CD8-positive, alpha-beta memory T cell (primary cell): ENCODE measurements around the gene PPP6R3. TPM values are rescaled to one million over a fixed set of nuclear protein-coding genes. Genes with fewer than 3 reads are reported as not detected.

Experiments
- CTCF ChIA-PET: fragments of 350-600 bp; sonication (Branson Sonifier 250); formaldehyde crosslinking; loops from one replicate; lab custom pipeline; 2021; ENCODE audit warnings: antibody characterized with exemption; lab: Charles Lee
- POLR2A ChIA-PET: fragments of 350-600 bp; sonication (Branson Sonifier 250); formaldehyde crosslinking; loops from one replicate; lab custom pipeline; 2021; ENCODE audit warnings: antibody characterized with exemption; lab: Charles Lee
- DNase-seq, 5 donors: peaks; one replicate each; pipeline versions ENCODE4 v3.0.0 to v3.0.0-alpha.2; 2020 to 2022; ENCODE audit warnings: mixed read lengths in 1 of 5
- H3K27ac ChIP-seq: one replicate; pipeline ENCODE4 v1.7.0; 2013; ENCODE audit warnings: low read depth, mild to moderate bottlenecking, low read length, moderate library complexity
- H3K27me3 ChIP-seq: 2 replicates; pipeline ENCODE4 v1.7.0; 2013; ENCODE audit warnings: low read length, mild to moderate bottlenecking; ENCODE audit not compliant: insufficient read depth, poor library complexity, severe bottlenecking
- H3K36me3 ChIP-seq: 2 replicates; pipeline ENCODE4 v1.7.0; 2013; ENCODE audit warnings: mild to moderate bottlenecking, low read length, moderate library complexity; ENCODE audit not compliant: insufficient read depth
- H3K4me1 ChIP-seq: 2 replicates; pipeline ENCODE4 v1.7.0; 2013; ENCODE audit warnings: mild to moderate bottlenecking, low read length, moderate library complexity; ENCODE audit not compliant: insufficient read depth
- H3K4me3 ChIP-seq: 2 replicates; pipeline ENCODE4 v1.7.0; 2013; ENCODE audit warnings: mild to moderate bottlenecking, low read length
- H3K9me3 ChIP-seq: 2 replicates; pipeline ENCODE4 v1.7.0; 2013; ENCODE audit warnings: mild to moderate bottlenecking, low read length
- H3K27ac Mint-ChIP-seq, 8 donors: one replicate each; pipeline ENCODE4 v1.8.0; 2020 to 2021; ENCODE audit warnings: mixed read lengths in 8 of 8, mild to moderate bottlenecking in 6 of 8, inconsistent platforms in 3 of 8, moderate library complexity in 3 of 8
- H3K27me3 Mint-ChIP-seq, 2 donors: one replicate each; pipeline ENCODE4 v1.8.0; 2020 to 2021; ENCODE audit warnings: mixed read lengths in 2 of 2, mild to moderate bottlenecking in 1 of 2, moderate library complexity in 1 of 2
- H3K36me3 Mint-ChIP-seq, 3 donors: one replicate each; pipeline ENCODE4 v1.8.0; 2020 to 2021; ENCODE audit warnings: mixed read lengths in 3 of 3, inconsistent platforms in 1 of 3, mild to moderate bottlenecking in 1 of 3
- H3K4me1 Mint-ChIP-seq, 3 donors: one replicate each; pipeline ENCODE4 v1.8.0; 2020 to 2021; ENCODE audit warnings: mixed read lengths in 3 of 3, inconsistent platforms in 1 of 3, mild to moderate bottlenecking in 1 of 3
- H3K4me3 Mint-ChIP-seq, 7 donors: one replicate each; pipeline ENCODE4 v1.8.0; 2020 to 2021; ENCODE audit warnings: mixed read lengths in 7 of 7, mild to moderate bottlenecking in 6 of 7, moderate library complexity in 4 of 7, inconsistent platforms in 2 of 7
- H3K9me3 Mint-ChIP-seq, 5 donors: one replicate each; pipeline ENCODE4 v1.8.0; 2020 to 2022; ENCODE audit warnings: mixed read lengths in 5 of 5, mild to moderate bottlenecking in 3 of 5, moderate library complexity in 2 of 5, inconsistent platforms in 1 of 5
- polyA plus RNA-seq: library from polyadenylated mRNA; unstranded; fragments of 300-500 nt; fragmentation: Illumina TruSeq; gene quantifications from one replicate; pipeline ENCODE4 v1.2.3, GENCODE V29; 2021
- total RNA-seq, 2 experiments: library from RNA; stranded (reverse); gene quantifications; one replicate each; pipeline ENCODE4 v1.2.3, GENCODE V29; 2021

PPP6R3 gene
- total and polyA plus RNA-seq, 3 experiments from 2014 or later, result 49.3 to 119 (median 118) TPM

GRCh38 chr11:68546555-68546954 lies 86.0 kb downstream of the PPP6R3 start:
- no peak overlapping the region for H3K4me3 ChIP-seq
- no peak overlapping the region for H3K27ac ChIP-seq
- Mint-ChIP-seq H3K4me3 (no peak overlapping the region), H3K4me1 (peaks cover 65 to 91% (median 86%) of the 10 kb centered on the region in 3 donors), H3K27ac (peak overlapping the region in 7 of 8 donors; percentile 4 to 78 (median 17)), H3K9me3 (no peaks in the 10 kb centered on the region), H3K27me3 (peaks cover 0 to 2% of the 10 kb centered on the region in 2 donors), H3K36me3 (peaks cover 0 to 88% (median 22%) of the 10 kb centered on the region in 3 donors)
- H3K27me3 ChIP-seq, result no peaks in the 10 kb centered on the region
- peaks cover 23% of the 10 kb centered on the region for H3K36me3 ChIP-seq
- DNase-seq, result no peak
- CTCF ChIA-PET, result no interaction called here
- peaks cover 51% of the 10 kb centered on the region for H3K4me1 ChIP-seq
- no peaks in the 10 kb centered on the region for H3K9me3 ChIP-seq
- POLR2A ChIA-PET, result no interaction called here

GRCh38 chr11:68549789-68550484 lies 89.4 kb downstream of the PPP6R3 start:
- H3K36me3 Mint-ChIP-seq, result peaks cover 0 to 91% (median 24%) of the 10 kb centered on the region in 3 donors
- DNase-seq, result no peak
- H3K9me3 ChIP-seq, result no peaks in the 10 kb centered on the region
- peak overlapping the region in 6 of 7 donors; percentile 16 to 75 (median 38) for H3K4me3 Mint-ChIP-seq
- H3K4me3 ChIP-seq, result no peak overlapping the region
- peaks cover 45% of the 10 kb centered on the region for H3K4me1 ChIP-seq
- peaks cover 34% of the 10 kb centered on the region for H3K36me3 ChIP-seq
- CTCF ChIA-PET, result no interaction called here
- H3K27ac Mint-ChIP-seq, result peak overlapping the region; percentile 23 to 88 (median 74)
- POLR2A ChIA-PET, result no interaction called here
- H3K4me1 Mint-ChIP-seq, result peaks cover 55 to 86% (median 83%) of the 10 kb centered on the region in 3 donors
- H3K27me3 ChIP-seq, result no peaks in the 10 kb centered on the region
- no peak overlapping the region for H3K27ac ChIP-seq
- H3K27me3 Mint-ChIP-seq, result peaks cover 0 to 2% of the 10 kb centered on the region in 2 donors
- H3K9me3 Mint-ChIP-seq, result no peaks in the 10 kb centered on the region

- no peak overlapping the region for H3K27ac ChIP-seq
- peak in 1 of 5 donors; percentile 21 for DNase-seq
Measured at GRCh38 chr11:68550485-68550817, 89.9 kb downstream of the PPP6R3 start.

GRCh38 chr11:68551223-68551622 lies 90.7 kb downstream of the PPP6R3 start:
- CTCF ChIA-PET, result no interaction called here
- no peak overlapping the region for H3K4me3 ChIP-seq
- H3K4me1 ChIP-seq, result peaks cover 39% of the 10 kb centered on the region
- POLR2A ChIA-PET, result no interaction called here
- Mint-ChIP-seq H3K9me3 (no peaks in the 10 kb centered on the region), H3K4me1 (peaks cover 54 to 83% (median 83%) of the 10 kb centered on the region in 3 donors), H3K4me3 (peak overlapping the region in 1 of 7 donors; percentile 59), H3K27me3 (peaks cover 0 to 2% of the 10 kb centered on the region in 2 donors), H3K36me3 (peaks cover 0 to 90% (median 21%) of the 10 kb centered on the region in 3 donors), H3K27ac (peak overlapping the region in 7 of 8 donors; percentile 14 to 88 (median 39))
- H3K36me3 ChIP-seq, result peaks cover 34% of the 10 kb centered on the region
- H3K27me3 ChIP-seq, result no peaks in the 10 kb centered on the region
- DNase-seq, result no peak
- H3K9me3 ChIP-seq, result no peaks in the 10 kb centered on the region
- H3K27ac ChIP-seq, result no peak overlapping the region

More at GRCh38 chr11:68550485-68550817, 89.9 kb downstream of the PPP6R3 start:
- Histone ChIP-seq H3K9me3 (no peaks in the 10 kb centered on the region), H3K4me1 (peaks cover 42% of the 10 kb centered on the region), H3K36me3 (peaks cover 34% of the 10 kb centered on the region), H3K4me3 (no peak overlapping the region), H3K27me3 (no peaks in the 10 kb centered on the region)
- H3K4me1 Mint-ChIP-seq, result peaks cover 56 to 85% (median 83%) of the 10 kb centered on the region in 3 donors
- peaks cover 0 to 2% of the 10 kb centered on the region in 2 donors for H3K27me3 Mint-ChIP-seq
- H3K9me3 Mint-ChIP-seq, result no peaks in the 10 kb centered on the region
- peak overlapping the region; percentile 23 to 88 (median 74) for H3K27ac Mint-ChIP-seq
- POLR2A ChIA-PET, result no interaction called here
- CTCF ChIA-PET, result no interaction called here
- peaks cover 0 to 91% (median 24%) of the 10 kb centered on the region in 3 donors for H3K36me3 Mint-ChIP-seq
- H3K4me3 Mint-ChIP-seq, result peak overlapping the region in 6 of 7 donors; percentile 16 to 65 (median 33)

GRCh38 chr11:68551777-68552176 lies 91.2 kb downstream of the PPP6R3 start:
- Mint-ChIP-seq H3K27me3 (peaks cover 0 to 2% of the 10 kb centered on the region in 2 donors), H3K36me3 (peaks cover 0 to 88% (median 19%) of the 10 kb centered on the region in 3 donors), H3K4me1 (peaks cover 49 to 77% (median 77%) of the 10 kb centered on the region in 3 donors), H3K9me3 (no peaks in the 10 kb centered on the region), H3K27ac (peak overlapping the region in 4 of 8 donors; percentile 42 to 83 (median 57)), H3K4me3 (no peak overlapping the region)
- H3K36me3 ChIP-seq, result peaks cover 34% of the 10 kb centered on the region
- H3K4me3 ChIP-seq, result no peak overlapping the region
- no peaks in the 10 kb centered on the region for H3K27me3 ChIP-seq
- H3K27ac ChIP-seq, result no peak overlapping the region
- ChIA-PET CTCF (no interaction called here), POLR2A (no interaction called here)
- DNase-seq, result no peak
- peaks cover 34% of the 10 kb centered on the region for H3K4me1 ChIP-seq
- no peaks in the 10 kb centered on the region for H3K9me3 ChIP-seq

- no peaks in the 10 kb centered on the region for H3K9me3 ChIP-seq
- H3K4me1 Mint-ChIP-seq, result peaks cover 45 to 72% (median 69%) of the 10 kb centered on the region in 3 donors
- no peak overlapping the region for H3K27ac ChIP-seq
- peaks cover 29% of the 10 kb centered on the region for H3K4me1 ChIP-seq
- H3K27ac Mint-ChIP-seq, result peak overlapping the region in 2 of 8 donors; percentile 42 to 43
- H3K27me3 Mint-ChIP-seq, result peaks cover 0 to 2% of the 10 kb centered on the region in 2 donors
- no peak overlapping the region for H3K4me3 ChIP-seq
- H3K36me3 Mint-ChIP-seq, result peaks cover 0 to 86% (median 20%) of the 10 kb centered on the region in 3 donors
- no peaks in the 10 kb centered on the region for H3K9me3 Mint-ChIP-seq
- H3K27me3 ChIP-seq, result no peaks in the 10 kb centered on the region
- CTCF ChIA-PET, result no interaction called here
- no peak for DNase-seq
- POLR2A ChIA-PET, result no interaction called here
- H3K4me3 Mint-ChIP-seq, result no peak overlapping the region
- peaks cover 34% of the 10 kb centered on the region for H3K36me3 ChIP-seq
Measured at GRCh38 chr11:68552542-68552941, 92.0 kb downstream of the PPP6R3 start.

GRCh38 chr11:68560216-68560615 lies 99.7 kb downstream of the PPP6R3 start:
- Mint-ChIP-seq H3K27ac (peak overlapping the region in 1 of 8 donors; percentile 23), H3K4me3 (no peak overlapping the region), H3K27me3 (no peaks in the 10 kb centered on the region), H3K4me1 (peaks cover 6 to 29% (median 28%) of the 10 kb centered on the region in 3 donors), H3K9me3 (no peaks in the 10 kb centered on the region), H3K36me3 (peaks cover 0 to 85% (median 22%) of the 10 kb centered on the region in 3 donors)
- POLR2A ChIA-PET, result no interaction called here
- peaks cover 28% of the 10 kb centered on the region for H3K36me3 ChIP-seq
- no peaks in the 10 kb centered on the region for H3K4me1 ChIP-seq
- no peak overlapping the region for H3K27ac ChIP-seq
- CTCF ChIA-PET, result no interaction called here
- no peaks in the 10 kb centered on the region for H3K9me3 ChIP-seq
- H3K27me3 ChIP-seq, result no peaks in the 10 kb centered on the region
- no peak overlapping the region for H3K4me3 ChIP-seq
- no peak for DNase-seq

- Histone ChIP-seq H3K27ac (no peak overlapping the region), H3K4me3 (no peak overlapping the region), H3K27me3 (no peaks in the 10 kb centered on the region), H3K4me1 (no peaks in the 10 kb centered on the region), H3K9me3 (no peaks in the 10 kb centered on the region), H3K36me3 (peaks cover 44% of the 10 kb centered on the region)
- Mint-ChIP-seq H3K9me3 (no peaks in the 10 kb centered on the region), H3K27ac (peak overlapping the region in 2 of 8 donors; percentile 8 to 44), H3K4me1 (peaks cover 15 to 41% (median 36%) of the 10 kb centered on the region in 3 donors), H3K27me3 (no peaks in the 10 kb centered on the region), H3K36me3 (peaks cover 6 to 91% (median 31%) of the 10 kb centered on the region in 3 donors), H3K4me3 (peak overlapping the region in 1 of 7 donors; percentile 19)
- ChIA-PET CTCF (no interaction called here), POLR2A (no interaction called here)
- DNase-seq, result no peak
Measured at GRCh38 chr11:68563454-68563853, 102.9 kb downstream of the PPP6R3 start.
